HFFc6 (cell line): Measurements from ENCODE around the gene SPINDOC. TPM values are rescaled to one million over a fixed set of nuclear protein-coding genes. Genes with fewer than 3 reads are reported as not detected.

Experiments used
- DNase-seq: peaks from one replicate; pipeline ENCODE4 v3.0.0-alpha.2; 2018
- H3K27ac Mint-ChIP-seq: 2 replicates; pipeline ENCODE4 v1.8.0; 2020; ENCODE audit warnings: mild to moderate bottlenecking, mixed read lengths
- H3K27me3 Mint-ChIP-seq: 2 replicates; pipeline ENCODE4 v1.8.0; 2021; ENCODE audit warnings: mild to moderate bottlenecking, moderate library complexity, mixed read lengths; ENCODE audit not compliant: insufficient read depth
- H3K36me3 Mint-ChIP-seq: 2 replicates; pipeline ENCODE4 v1.8.0; 2021; ENCODE audit warnings: low read depth, mixed read lengths
- H3K4me1 Mint-ChIP-seq: 2 replicates; pipeline ENCODE4 v1.8.0; 2020; ENCODE audit warnings: low read depth, mixed read lengths
- H3K4me3 Mint-ChIP-seq: 2 replicates; pipeline ENCODE4 v1.8.0; 2020; ENCODE audit warnings: mild to moderate bottlenecking, moderate library complexity, mixed read lengths
- H3K9me3 Mint-ChIP-seq: 2 replicates; pipeline ENCODE4 v1.8.0; 2020; ENCODE audit warnings: mild to moderate bottlenecking, mixed read lengths
- CTCF ChIP-seq: fragments of 200-600 bp; sonication (generic); IDR thresholded peaks from 2 replicates; pipeline ENCODE4 v1.5.0; 2021; ENCODE audit warnings: antibody characterized with exemption, mild to moderate bottlenecking
- total RNA-seq, 6 experiments: library from RNA; stranded (reverse); fragmentation: NEBNext Ultra II Directional; extraction: Animal tissue kit (Norgen Biotek cat#: 25700); gene quantifications; 2 replicates in 1 of 6; 3 replicates in 5 of 6; pipeline ENCODE4 v1.2.3, GENCODE V29; 2021

The SPINDOC gene
- total RNA-seq, 6 experiments from 2014 or later, result 24.7 to 31.7 (median 29.5) TPM

- H3K36me3 Mint-ChIP-seq, result peaks cover 6% of the 10 kb centered on the region; the same call in 1 of the 2 replicates
- peaks cover 68% of the 10 kb centered on the region for H3K4me1 Mint-ChIP-seq
- H3K27me3 Mint-ChIP-seq, result peaks cover 3% of the 10 kb centered on the region
- peak overlapping the region; percentile 46 for H3K27ac Mint-ChIP-seq
- peak overlapping the region; percentile 90 for H3K4me3 Mint-ChIP-seq
- H3K9me3 Mint-ChIP-seq, result no peaks in the 10 kb centered on the region
- no peak for TF ChIP-seq CTCF
- DNase-seq, result peak; percentile 63
Measured at GRCh38 chr11:63841554-63841953, 28.3 kb downstream of the SPINDOC start.

- Mint-ChIP-seq H3K27me3 (peaks cover 3% of the 10 kb centered on the region), H3K4me3 (no peak overlapping the region), H3K4me1 (peaks cover 58% of the 10 kb centered on the region), H3K9me3 (no peaks in the 10 kb centered on the region), H3K27ac (peak overlapping the region; percentile 55; the same call in 1 of the 2 replicates), H3K36me3 (peaks cover 10% of the 10 kb centered on the region)
- no peak for DNase-seq
- TF ChIP-seq CTCF, result no peak
Measured at GRCh38 chr11:63843041-63843440, 29.8 kb downstream of the SPINDOC start.

- Mint-ChIP-seq H3K27me3 (peaks cover 3% of the 10 kb centered on the region), H3K4me1 (peaks cover 54% of the 10 kb centered on the region), H3K27ac (peak overlapping the region; percentile 73), H3K9me3 (no peaks in the 10 kb centered on the region), H3K36me3 (peaks cover 10% of the 10 kb centered on the region), H3K4me3 (no peak overlapping the region)
- DNase-seq, result no peak
- no peak for TF ChIP-seq CTCF
Measured at GRCh38 chr11:63844836-63845235, 31.6 kb downstream of the SPINDOC start.

- peaks cover 3% of the 10 kb centered on the region for H3K27me3 Mint-ChIP-seq
- no peak overlapping the region for H3K4me3 Mint-ChIP-seq
- H3K27ac Mint-ChIP-seq, result peak overlapping the region; percentile 73
- H3K4me1 Mint-ChIP-seq, result peaks cover 52% of the 10 kb centered on the region
- H3K36me3 Mint-ChIP-seq, result peaks cover 10% of the 10 kb centered on the region
- no peak for TF ChIP-seq CTCF
- DNase-seq, result peak; percentile 75
- no peaks in the 10 kb centered on the region for H3K9me3 Mint-ChIP-seq
Measured at GRCh38 chr11:63845303-63845702, 32.0 kb downstream of the SPINDOC start.

- peaks cover 17% of the 10 kb centered on the region for H3K36me3 Mint-ChIP-seq
Measured at GRCh38 chr11:63845911-63846310, 32.7 kb downstream of the SPINDOC start.

More at GRCh38 chr11:63845911-63846310, 32.7 kb downstream of the SPINDOC start:
- peak overlapping the region; percentile 73 for H3K27ac Mint-ChIP-seq
- no peak overlapping the region; the same call in 1 of the 2 replicates for H3K4me3 Mint-ChIP-seq
- TF ChIP-seq CTCF, result no peak
- DNase-seq, result no peak
- peaks cover 3% of the 10 kb centered on the region for H3K27me3 Mint-ChIP-seq
- peaks cover 50% of the 10 kb centered on the region for H3K4me1 Mint-ChIP-seq
- no peaks in the 10 kb centered on the region for H3K9me3 Mint-ChIP-seq
